Midbrain (tissue), 1 donor: ENCODE data around the gene SHISA5.

Experiments used
- DNase-seq: peaks from one replicate; lab custom pipeline; 2025; lab: John Stamatoyannopoulos, UW

SHISA5 gene

GRCh38 chr3:48430708-48431101 is 73.3 kb downstream of the SHISA5 start:
- DNase-seq, result no peak

DNA sequence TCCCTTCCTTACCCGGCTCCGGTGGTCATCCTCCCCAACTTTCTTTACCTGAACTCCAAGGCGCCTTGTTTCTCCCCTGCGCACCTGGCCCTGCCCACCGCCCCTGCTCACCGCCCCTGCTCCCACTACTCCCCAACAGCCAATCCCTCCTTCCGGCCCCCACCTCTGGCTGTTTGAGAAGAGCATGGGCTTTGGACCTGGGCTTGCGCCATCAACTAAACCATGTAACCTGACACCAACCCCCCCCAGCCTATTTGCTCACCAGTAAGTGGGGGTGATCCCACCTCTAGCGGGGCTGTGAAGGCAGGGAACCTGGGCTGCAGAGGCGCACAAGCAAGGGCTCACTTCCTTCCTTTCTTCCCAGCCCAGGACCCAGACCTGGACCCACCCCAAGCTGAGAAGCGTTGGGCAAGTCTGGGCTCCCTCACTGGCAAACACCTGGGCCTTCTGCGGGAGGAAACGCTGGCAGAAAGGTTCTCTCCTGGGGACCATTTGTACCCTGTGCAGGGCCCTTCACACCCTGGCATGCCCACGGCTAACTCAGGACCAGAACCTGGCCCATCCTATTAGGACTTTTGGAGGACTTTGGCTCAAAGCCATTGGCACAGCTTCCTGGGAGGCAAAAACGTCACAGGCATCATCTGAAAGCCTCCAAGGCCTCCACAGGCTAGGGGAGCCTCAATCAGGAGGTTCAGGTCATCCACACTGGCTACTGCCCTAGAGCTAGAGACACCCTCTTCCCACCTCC is 73.8 kb downstream of the SHISA5 start, which contains the start of gene PLXNB1:
Gene PLXNB1 (minus strand): TSS at position 127 of the 748 bp plus-strand sequence. CDS start 5,475 bp downstream, outside the sequence.
- DNase-seq, result no peak

GRCh38 chr3:48429317-48429959 is 74.5 kb downstream of the SHISA5 start:
- DNase-seq, result peak; percentile 90

DNA sequence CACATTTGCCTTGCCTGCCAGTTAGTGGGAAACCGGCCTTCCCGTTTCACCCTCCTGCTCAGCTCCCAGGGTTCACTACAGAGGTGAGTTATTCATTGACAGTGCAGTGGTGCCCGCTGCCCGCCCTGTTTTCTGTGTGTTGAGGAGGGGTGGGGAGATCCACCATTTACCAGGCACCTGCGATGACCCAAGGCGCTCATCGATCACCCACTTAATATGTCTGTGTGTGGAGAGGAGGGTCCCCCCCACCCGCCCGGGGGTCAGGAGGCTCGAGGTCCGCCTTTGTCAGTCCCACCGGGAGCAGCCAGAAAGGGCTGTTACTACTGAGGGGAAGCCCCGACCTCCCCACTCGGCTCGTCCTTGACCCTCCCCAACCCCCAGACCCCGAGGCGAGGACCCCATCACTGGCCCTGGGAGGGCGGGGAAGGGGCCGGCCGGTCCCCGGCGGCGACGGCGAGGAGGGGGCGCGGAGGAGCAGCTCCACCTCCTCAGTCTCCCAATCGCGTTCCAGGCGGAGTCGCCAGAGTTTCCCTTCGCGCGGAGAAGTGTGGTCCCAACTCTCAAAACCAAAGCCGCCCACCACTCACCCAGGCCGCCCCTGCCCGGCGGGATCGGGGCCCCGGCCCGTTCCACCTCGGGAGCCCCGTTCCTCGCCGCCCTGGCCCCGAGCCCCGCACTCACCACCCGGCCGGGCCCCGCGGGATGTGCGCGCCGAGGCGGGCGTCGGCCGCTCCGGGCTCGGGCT is 75.2 kb downstream of the SHISA5 start:
- DNase-seq, result peak; percentile 58

- no peak for DNase-seq
Measured at GRCh38 chr3:48428088-48428571, 75.8 kb downstream of the SHISA5 start.

GRCh38 chr3:48427630-48427962 is 76.4 kb downstream of the SHISA5 start:
- peak; percentile 46 for DNase-seq

GRCh38 chr3:48426944-48427629 is 76.9 kb downstream of the SHISA5 start:
- DNase-seq, result no peak

GRCh38 chr3:48426401-48426909 is 77.5 kb downstream of the SHISA5 start:
- peak; percentile 96 for DNase-seq

DNA sequence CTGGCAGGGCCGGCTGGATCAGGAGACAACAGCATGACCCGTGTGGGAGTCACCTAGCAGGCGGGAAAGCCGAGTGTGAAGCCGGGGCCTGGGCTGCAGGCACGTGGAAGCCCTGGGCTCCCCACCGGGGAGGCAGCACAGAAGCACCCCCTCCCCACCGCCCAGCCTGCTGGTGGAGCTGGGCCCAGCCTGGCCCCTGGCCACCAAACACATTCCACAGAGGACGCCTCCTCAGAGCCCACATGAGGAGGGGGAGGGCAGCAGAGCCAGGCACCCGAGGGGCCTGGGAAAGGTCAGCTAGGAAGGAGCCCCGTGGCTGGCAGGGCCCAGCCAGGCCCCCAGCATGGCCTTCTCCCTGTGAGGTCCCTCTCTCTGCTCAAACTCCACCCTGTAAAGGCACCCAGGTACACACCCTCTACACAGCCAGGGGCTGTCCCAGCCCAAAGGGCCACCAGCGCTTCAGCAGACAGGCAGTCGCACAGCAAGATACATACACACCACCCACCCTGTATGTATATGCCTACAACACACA is 78.6 kb downstream of the SHISA5 start:
- peak; percentile 67 for DNase-seq

GRCh38 chr3:48423883-48424695 is 79.9 kb downstream of the SHISA5 start:
- peak; percentile 27 for DNase-seq

- peak; percentile 31 for DNase-seq
Measured at GRCh38 chr3:48423241-48423882, 80.6 kb downstream of the SHISA5 start.

DNA sequence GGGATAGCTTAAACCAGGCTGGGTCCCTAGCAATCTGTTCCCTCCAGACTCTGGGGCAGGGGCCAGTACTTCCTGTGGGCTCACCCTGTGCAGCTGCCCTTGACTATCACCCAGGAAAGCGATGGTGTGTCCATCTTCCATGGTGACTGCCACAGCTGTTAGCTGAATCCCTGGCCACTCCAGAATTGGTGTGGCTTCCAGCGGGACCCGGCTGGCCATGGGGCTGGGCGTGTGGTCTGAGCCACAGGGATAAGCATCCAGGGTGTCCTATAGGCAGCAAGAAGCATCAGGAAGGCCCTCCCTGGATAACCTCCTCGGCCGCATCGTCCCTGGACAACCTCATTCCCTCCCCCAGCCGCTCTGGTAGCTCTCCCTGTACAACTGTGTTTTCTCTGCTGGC is 81.3 kb downstream of the SHISA5 start:
- DNase-seq, result no peak

DNA sequence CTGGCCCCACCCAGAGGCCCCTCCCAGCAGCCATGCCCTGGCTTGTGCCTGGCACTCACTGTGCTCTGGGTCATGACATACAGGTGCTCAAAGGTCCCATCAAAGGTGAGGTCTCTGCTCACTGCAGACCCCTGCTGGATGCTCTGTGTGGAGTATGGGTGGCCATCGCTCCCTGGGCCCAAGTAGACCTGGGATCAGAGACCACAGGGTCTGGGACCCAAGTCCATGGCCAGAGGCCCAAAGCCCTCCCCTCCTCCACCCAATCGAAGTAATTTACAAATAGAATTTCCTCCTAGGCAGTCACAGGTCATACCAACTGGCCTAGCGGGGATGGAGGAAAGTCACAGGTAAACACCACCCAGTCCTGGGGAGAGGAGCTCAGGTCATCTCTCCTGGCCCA is 81.7 kb downstream of the SHISA5 start:
- no peak for DNase-seq

DNA sequence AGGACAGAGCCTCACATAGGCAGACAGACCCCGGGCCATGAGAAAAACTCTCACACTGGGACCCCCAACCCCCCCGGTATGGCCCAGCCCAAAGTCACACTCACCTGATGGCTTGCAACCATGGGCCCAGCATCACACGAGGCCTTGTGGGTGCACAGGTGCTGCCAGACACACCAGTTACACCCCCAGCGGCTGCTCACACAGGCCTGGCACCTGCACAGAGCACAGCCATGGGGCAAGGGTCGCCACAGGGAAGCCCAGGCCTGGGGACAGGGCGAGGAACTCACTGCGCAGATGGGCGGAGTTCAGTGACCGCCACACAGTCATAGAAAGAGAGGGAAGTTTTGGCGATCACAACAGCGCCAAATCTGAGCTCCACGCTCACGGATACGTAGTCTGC is 83.4 kb downstream of the SHISA5 start:
- DNase-seq, result no peak

- DNase-seq, result no peak
Measured at GRCh38 chr3:48419597-48419996, 84.4 kb downstream of the SHISA5 start.

- DNase-seq, result no peak
Measured at GRCh38 chr3:48419149-48419548, 84.8 kb downstream of the SHISA5 start.

- DNase-seq, result no peak
Measured at GRCh38 chr3:48418651-48419050, 85.3 kb downstream of the SHISA5 start.

DNA sequence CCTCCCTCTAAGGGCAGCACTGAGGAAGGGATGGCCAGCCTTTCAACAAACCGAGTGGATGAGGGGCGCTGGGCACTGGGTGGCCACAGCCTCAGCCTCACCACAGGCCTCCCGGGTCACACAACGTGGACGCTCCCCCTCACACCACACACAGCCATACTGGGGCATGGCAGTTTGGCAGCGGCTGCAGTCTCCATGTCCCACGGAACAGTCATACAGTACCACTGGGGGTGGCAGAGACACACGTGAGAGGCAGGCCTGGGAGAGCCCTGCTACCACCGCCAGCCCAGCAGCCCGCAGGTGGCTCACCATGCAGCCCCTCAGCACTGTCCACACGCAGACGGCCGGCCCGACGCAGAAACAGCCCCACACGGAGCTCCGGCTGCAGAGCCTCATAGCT is 85.8 kb downstream of the SHISA5 start:
- no peak for DNase-seq
